Body of pancreas (tissue), 4 donors: ENCODE measurements around the gene DOCK2. TPM values are rescaled to one million over a fixed set of nuclear protein-coding genes. Genes with fewer than 3 reads are reported as not detected.

Experiments used
- ATAC-seq: fragments of 150-250 bp; one replicate; pipeline ENCODE4 v1.9.1; 2016
- DNase-seq, 4 donors: peaks; one replicate each; pipeline ENCODE4 v3.0.0-alpha.2; 2019
- H3K27ac ChIP-seq, 4 donors: fragments of 200-600 bp; sonication (generic); 1 replicate in 3 of 4; 2 replicates in 1 of 4; pipeline versions ENCODE4 v1.5.1 to v1.6.1; 2016 to 2019; ENCODE audit warnings: mild to moderate bottlenecking in 1 of 4, mixed read lengths in 1 of 4, moderate library complexity in 1 of 4
- H3K27me3 ChIP-seq, 2 donors: fragments of 200-600 bp; sonication (generic); one replicate each; pipeline ENCODE4 v1.6.0; 2016; ENCODE audit warnings: mild to moderate bottlenecking in 1 of 2
- H3K36me3 ChIP-seq, 2 donors: fragments of 200-600 bp; sonication (generic); replicated peaks in 1 of 2; 2 replicates each; pipeline ENCODE4 v1.5.1; 2016; ENCODE audit warnings: low read depth in 2 of 2; ENCODE audit not compliant: insufficient read depth in 1 of 2
- H3K4me1 ChIP-seq: fragments of 200-600 bp; sonication (generic); one replicate; pipeline ENCODE4 v1.6.0; 2016
- H3K4me3 ChIP-seq, 2 donors: fragments of 200-600 bp; sonication (generic); 1 replicate in 1 of 2; 2 replicates in 1 of 2; pipeline ENCODE4 v1.5.1; 2016 to 2019
- H3K9me3 ChIP-seq, 3 donors: fragments of 200-600 bp; sonication (generic); 1 replicate in 2 of 3; 2 replicates in 1 of 3; pipeline ENCODE4 v1.5.1; 2016
- CTCF ChIP-seq, 7 experiments: fragments of 450-650 bp in 4 of 7; fragments of 200-600 bp in 3 of 7; sonication (generic) in 3 of 7; IDR thresholded peaks; one replicate each; pipeline ENCODE4 v1.5.1; 2016 to 2019; ENCODE audit warnings: antibody characterized with exemption in 7 of 7
- POLR2A ChIP-seq, 3 donors: fragments of 450-650 bp; IDR thresholded peaks; one replicate each; pipeline ENCODE4 v1.6.1; 2016; ENCODE audit warnings: antibody characterized with exemption in 3 of 3, mild to moderate bottlenecking in 2 of 3
- WGBS, 2 donors: methylation state at CpG; one replicate each; pipeline ENCODE4 v1.1.5; 2017; 5-methylcytosine and 5-hydroxymethylcytosine counted together
- intact Hi-C: fragments of 100-400 bp; cut with DNase I; formaldehyde crosslinking; loops from one replicate; pipeline ENCODE4 v1.15.1; 2023
- total RNA-seq, 2 donors: library from RNA; depleted of rRNA; stranded (reverse); fragments of >200 nt; gene quantifications; one replicate each; pipeline ENCODE4 v1.1.0, GENCODE V29; 2016

Gene DOCK2
- total RNA-seq, 2 donors from 2014 or later, result 3.1 to 7.6 TPM

- intact Hi-C loops, result no loop called here
- no peak overlapping the region for H3K27ac ChIP-seq
- no peak for DNase-seq
- no peaks in the 10 kb centered on the region for H3K36me3 ChIP-seq
- no peak for ATAC-seq
- no peaks in the 10 kb centered on the region for H3K4me1 ChIP-seq
- H3K4me3 ChIP-seq, result no peak overlapping the region
- no peak for TF ChIP-seq POLR2A (IDR thresholded peaks at IDR 0.05)
- no peak for TF ChIP-seq CTCF (IDR thresholded peaks at IDR 0.05)
- peaks cover 0 to 6% (median 0%) of the 10 kb centered on the region in 3 donors for H3K9me3 ChIP-seq
- H3K27me3 ChIP-seq, result no peaks in the 10 kb centered on the region
- WGBS, 2 donors, result 65 to 70% methylated on average over 7 of the region's 7 CpGs
Measured at GRCh38 chr5:170121321-170121720, 484.2 kb downstream of the DOCK2 start.

GRCh38 chr5:170126061-170126460 lies 489.0 kb downstream of the DOCK2 start:
- no peak for TF ChIP-seq POLR2A (IDR thresholded peaks at IDR 0.05)
- no peak for TF ChIP-seq CTCF (IDR thresholded peaks at IDR 0.05)
- Histone ChIP-seq H3K27ac (no peak overlapping the region), H3K36me3 (no peaks in the 10 kb centered on the region), H3K27me3 (no peaks in the 10 kb centered on the region), H3K4me1 (no peaks in the 10 kb centered on the region), H3K9me3 (peaks cover 0 to 10% (median 0%) of the 10 kb centered on the region in 3 donors), H3K4me3 (no peak overlapping the region)
- DNase-seq (no peak), ATAC-seq (no peak)
- WGBS, 2 donors, result 37 to 38% methylated on average over 1 of the region's 1 CpG
- intact Hi-C loops, result no loop called here

- Histone ChIP-seq H3K9me3 (peaks cover 0 to 10% (median 0%) of the 10 kb centered on the region in 3 donors), H3K27me3 (no peaks in the 10 kb centered on the region), H3K36me3 (no peaks in the 10 kb centered on the region), H3K4me3 (no peak overlapping the region), H3K27ac (no peak overlapping the region), H3K4me1 (no peaks in the 10 kb centered on the region)
- no peak for DNase-seq
- intact Hi-C loops, result no loop called here
- 56 to 60% methylated on average over 1 of the region's 1 CpG for WGBS, 2 donors
- TF ChIP-seq CTCF (IDR thresholded peaks at IDR 0.05), result no peak
- no peak for TF ChIP-seq POLR2A (IDR thresholded peaks at IDR 0.05)
- no peak for ATAC-seq
Measured at GRCh38 chr5:170126626-170127025, 489.6 kb downstream of the DOCK2 start.

GRCh38 chr5:170131235-170131634 lies 494.2 kb downstream of the DOCK2 start:
- intact Hi-C loops, result no loop called here
- WGBS, 2 donors, result 59 to 77% methylated on average over 3 of the region's 3 CpGs

More at GRCh38 chr5:170131235-170131634, 494.2 kb downstream of the DOCK2 start:
- Histone ChIP-seq H3K27me3 (no peaks in the 10 kb centered on the region), H3K4me3 (no peak overlapping the region), H3K4me1 (no peaks in the 10 kb centered on the region), H3K9me3 (peaks cover 0 to 5% (median 0%) of the 10 kb centered on the region in 3 donors), H3K36me3 (no peaks in the 10 kb centered on the region), H3K27ac (no peak overlapping the region)
- ATAC-seq (no peak), DNase-seq (no peak)
- TF ChIP-seq CTCF (IDR thresholded peaks at IDR 0.05) (no peak), POLR2A (IDR thresholded peaks at IDR 0.05) (no peak)
